ENCODE data around the gene NSD1.

- TF ChIP-seq CTCF (IDR thresholded peaks at IDR 0.05), result no peak
- TF ChIP-seq POLR2A (IDR thresholded peaks at IDR 0.05), result no peak
Observed at GRCh38 chr5:177311392-177311722, 177.8 kb downstream of the NSD1 start.
